HG03342 (cell line): ENCODE results near the gene TRIM44.
"Not testable (repeated sequence)": the region's sequence is repeated elsewhere in the genome, so short reads cannot be mapped to it uniquely, and the experiment has no call there.

Source experiments
- ATAC-seq: cut with Tn5 transposase; IDR thresholded peaks from one replicate; pipeline ENCODE4 v1.9.1; 2021; ENCODE audit warnings: mild to moderate bottlenecking, moderate library complexity; ENCODE audit not compliant: unreplicated experiment

The TRIM44 gene

GRCh38 chr11:35810045-35810645 is 147.6 kb downstream of the TRIM44 start:
- ATAC-seq: no peak

- no peak for ATAC-seq
Observed at GRCh38 chr11:35811783-35812182, 149.2 kb downstream of the TRIM44 start.

- no peak for ATAC-seq
Observed at GRCh38 chr11:35812828-35813227, 150.3 kb downstream of the TRIM44 start.

GRCh38 chr11:35814081-35814695 is 151.6 kb downstream of the TRIM44 start:
- no peak for ATAC-seq

GRCh38 chr11:35814720-35815305 is 152.2 kb downstream of the TRIM44 start:
- no peak for ATAC-seq

GRCh38 chr11:35815556-35816315 is 153.2 kb downstream of the TRIM44 start:
- ATAC-seq: no peak

GRCh38 chr11:35820614-35821013 is 158.0 kb downstream of the TRIM44 start:
- no peak for ATAC-seq

GRCh38 chr11:35822815-35823495 is 160.4 kb downstream of the TRIM44 start:
- ATAC-seq: no peak

GRCh38 chr11:35823742-35824298 is 161.2 kb downstream of the TRIM44 start:
- no peak for ATAC-seq

GRCh38 chr11:35825386-35825785 is 162.8 kb downstream of the TRIM44 start:
- ATAC-seq: no peak

- ATAC-seq: no peak
Observed at GRCh38 chr11:35826006-35826405, 163.4 kb downstream of the TRIM44 start.

- no peak for ATAC-seq
Observed at GRCh38 chr11:35826949-35827348, 164.4 kb downstream of the TRIM44 start.

GRCh38 chr11:35836205-35836604 is 173.6 kb downstream of the TRIM44 start:
- ATAC-seq: no peak

GRCh38 chr11:35838071-35838470 is 175.5 kb downstream of the TRIM44 start:
- ATAC-seq: no peak

GRCh38 chr11:35838697-35839367 is 176.3 kb downstream of the TRIM44 start:
- ATAC-seq: not testable (repeated sequence)

GRCh38 chr11:35839368-35840161 is 177.0 kb downstream of the TRIM44 start:
- no peak for ATAC-seq

- ATAC-seq: no peak
Observed at GRCh38 chr11:35841733-35842132, 179.2 kb downstream of the TRIM44 start.

- ATAC-seq: no peak
Observed at GRCh38 chr11:35842958-35843357, 180.4 kb downstream of the TRIM44 start.

- no peak for ATAC-seq
Observed at GRCh38 chr11:35844579-35844978, 182.0 kb downstream of the TRIM44 start.

- ATAC-seq: no peak
Observed at GRCh38 chr11:35845860-35846259, 183.3 kb downstream of the TRIM44 start.
